Activated naive CD4-positive, alpha-beta T cell treated with Interleukin-2 at 50 U/mL for 16 hours (primary cell): Measurements from ENCODE around the gene S100Z.
"Not testable (repeated sequence)": the region's sequence is repeated elsewhere in the genome, so short reads cannot be mapped to it uniquely, and the experiment has no call there.

Source experiments
- DNase-seq: peaks from one replicate; pipeline ENCODE4 v3.0.0-alpha.2; 2020

Gene S100Z

GRCh38 chr5:76849419-76850291 lies at the start of gene S100Z:
Gene S100Z, plus strand, starts transcription at chr5:76850014. Its CDS starts 25,346 bp downstream, at chr5:76875360.
- DNase-seq, result peak; percentile 36

GRCh38 chr5:76800579-76800978 lies 49.2 kb upstream of the S100Z start:
- DNase-seq, result no peak

- no peak for DNase-seq
These were observed 48.5 kb upstream of the S100Z start for GRCh38 chr5:76801159-76801802.

DNA sequence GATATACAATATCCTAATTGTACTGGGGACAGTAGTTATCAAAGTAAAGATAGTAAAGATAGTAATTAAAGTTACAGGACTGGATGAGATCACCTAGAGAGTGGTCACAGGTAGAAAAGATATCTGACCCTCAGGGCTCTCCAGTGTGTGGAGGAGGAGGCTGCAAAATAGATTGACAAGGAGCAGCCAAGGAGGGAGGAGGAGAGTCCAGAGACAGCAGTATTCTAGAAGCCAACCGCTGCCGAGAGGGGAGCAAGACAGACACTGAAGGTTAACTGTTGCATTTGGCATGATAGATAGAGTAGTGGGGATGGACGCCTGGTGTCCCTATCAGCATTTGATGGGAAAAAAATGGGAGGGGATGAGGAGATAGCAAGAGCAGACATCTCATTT lies 48.0 kb upstream of the S100Z start:
- no peak for DNase-seq

GRCh38 chr5:76804266-76804665 lies 45.5 kb upstream of the S100Z start:
- DNase-seq, result no peak

- DNase-seq, result no peak
These were observed 43.9 kb upstream of the S100Z start for GRCh38 chr5:76805821-76806505.

- DNase-seq, result no peak
These were observed 42.5 kb upstream of the S100Z start for GRCh38 chr5:76807296-76807695.

GRCh38 chr5:76808141-76808691 lies 41.6 kb upstream of the S100Z start:
- no peak for DNase-seq

GRCh38 chr5:76809141-76809540 lies 40.7 kb upstream of the S100Z start:
- DNase-seq, result no peak

DNA sequence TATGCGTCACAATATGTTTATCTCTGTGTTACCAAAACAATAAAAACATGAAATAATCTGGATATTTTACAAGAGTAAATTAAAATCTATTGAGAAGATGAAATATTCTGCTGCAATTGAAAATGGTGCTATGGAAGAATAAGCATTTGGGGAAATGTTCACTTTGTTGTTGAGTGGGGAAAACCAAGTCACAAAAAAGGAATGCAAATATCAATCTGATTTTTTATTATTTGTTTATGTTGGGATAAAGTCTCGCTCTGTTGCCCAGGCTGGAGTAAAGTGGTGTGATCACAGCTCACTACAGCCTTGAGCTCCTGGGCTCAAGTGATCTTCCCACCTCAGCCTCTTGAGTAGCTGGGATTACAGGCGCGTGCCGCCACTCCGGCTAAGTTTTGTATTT lies 39.6 kb upstream of the S100Z start:
- no peak for DNase-seq

DNA sequence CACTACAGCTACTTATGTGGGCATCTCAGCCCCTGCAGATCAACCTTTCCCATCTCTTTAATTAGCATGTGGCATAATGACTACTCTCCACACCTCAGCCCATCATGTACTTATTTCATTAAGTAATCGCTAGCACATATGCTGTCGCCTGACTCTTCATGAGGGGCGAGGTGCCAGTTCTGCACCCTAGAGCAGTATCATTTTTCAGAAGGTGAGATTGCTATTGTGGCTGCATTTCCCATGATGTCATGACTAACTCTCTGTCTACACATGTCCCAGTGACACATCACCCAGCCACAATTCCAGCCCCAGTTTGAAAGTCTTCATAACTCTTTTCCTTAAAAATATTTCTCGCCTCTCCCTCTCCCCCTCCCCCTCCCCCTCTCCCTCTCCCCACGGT lies 38.6 kb upstream of the S100Z start:
- no peak for DNase-seq

DNA sequence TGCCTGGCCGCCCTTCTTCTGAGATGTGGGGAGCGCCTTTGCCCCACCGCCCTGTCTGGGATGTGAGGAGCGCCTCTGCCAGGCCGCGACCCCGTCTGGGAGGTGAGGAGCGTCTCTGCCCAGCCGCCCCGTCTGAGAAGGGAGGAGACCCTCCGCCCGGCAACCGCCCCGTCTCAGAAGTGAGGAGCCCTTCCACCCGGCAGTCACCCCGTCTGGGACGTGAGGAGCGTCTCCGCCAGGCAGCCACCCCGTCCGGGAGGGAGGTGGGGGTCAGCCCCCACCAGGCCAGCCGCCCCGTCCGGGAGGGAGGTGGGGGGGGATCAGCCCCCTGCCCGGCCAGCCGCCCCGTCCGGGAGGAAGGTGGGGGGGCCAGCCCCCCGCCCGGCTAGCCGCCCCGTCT lies 37.6 kb upstream of the S100Z start:
- not testable (repeated sequence) for DNase-seq

- no peak for DNase-seq
These were observed 35.7 kb upstream of the S100Z start for GRCh38 chr5:76813982-76814562.

GRCh38 chr5:76816110-76816831 lies 33.5 kb upstream of the S100Z start:
- DNase-seq, result no peak

DNA sequence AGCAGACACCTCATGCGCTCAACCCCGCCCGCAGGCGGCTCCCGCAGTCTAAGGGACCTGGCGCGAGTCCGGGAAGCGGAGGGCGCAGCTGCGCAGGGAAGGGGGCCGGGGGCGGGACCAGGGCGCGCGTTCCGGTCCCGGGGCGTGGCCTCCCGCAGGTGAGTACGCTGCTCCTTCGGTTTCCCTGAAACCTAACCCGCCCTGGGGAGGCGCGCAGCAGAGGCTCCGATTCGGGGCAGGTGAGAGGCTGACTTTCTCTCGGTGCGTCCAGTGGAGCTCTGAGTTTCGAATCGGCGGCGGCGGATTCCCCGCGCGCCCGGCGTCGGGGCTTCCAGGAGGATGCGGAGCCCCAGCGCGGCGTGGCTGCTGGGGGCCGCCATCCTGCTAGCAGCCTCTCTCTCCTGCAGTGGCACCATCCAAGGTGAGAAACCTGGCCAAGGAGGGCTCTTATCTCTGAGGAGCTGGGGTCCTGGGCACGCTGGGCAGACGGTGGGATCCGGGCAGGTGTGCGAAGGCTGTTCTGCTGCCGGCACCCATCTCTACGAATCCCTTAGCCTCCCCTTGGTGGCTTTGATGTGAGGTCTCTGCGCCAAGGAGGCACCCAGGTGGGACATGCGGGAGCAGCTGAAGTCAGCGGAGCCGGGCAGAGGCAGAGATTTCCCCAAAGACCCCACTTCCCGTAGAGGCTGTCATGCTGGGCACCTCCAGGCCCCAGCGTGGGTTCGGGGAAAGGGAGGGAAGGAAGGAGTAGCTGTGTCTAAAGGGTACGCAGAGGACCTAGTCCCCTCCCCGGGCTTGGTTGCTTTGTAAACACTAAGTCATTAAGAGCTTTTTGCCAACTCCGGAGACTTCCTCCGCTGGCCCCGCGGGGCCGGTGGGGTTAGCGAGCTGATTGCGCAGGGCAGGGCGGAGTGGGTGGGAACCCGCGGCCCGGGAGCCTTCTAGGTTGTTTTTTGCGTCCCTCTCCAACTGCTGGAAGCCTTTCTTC lies 30.7 kb upstream of the S100Z start, which contains the start of gene F2RL1:
F2RL1 (plus strand) TSS at position 187 of the 988 bp plus-strand sequence; CDS start at position 340, 153 bp downstream.
- peak; percentile 58 for DNase-seq

DNA sequence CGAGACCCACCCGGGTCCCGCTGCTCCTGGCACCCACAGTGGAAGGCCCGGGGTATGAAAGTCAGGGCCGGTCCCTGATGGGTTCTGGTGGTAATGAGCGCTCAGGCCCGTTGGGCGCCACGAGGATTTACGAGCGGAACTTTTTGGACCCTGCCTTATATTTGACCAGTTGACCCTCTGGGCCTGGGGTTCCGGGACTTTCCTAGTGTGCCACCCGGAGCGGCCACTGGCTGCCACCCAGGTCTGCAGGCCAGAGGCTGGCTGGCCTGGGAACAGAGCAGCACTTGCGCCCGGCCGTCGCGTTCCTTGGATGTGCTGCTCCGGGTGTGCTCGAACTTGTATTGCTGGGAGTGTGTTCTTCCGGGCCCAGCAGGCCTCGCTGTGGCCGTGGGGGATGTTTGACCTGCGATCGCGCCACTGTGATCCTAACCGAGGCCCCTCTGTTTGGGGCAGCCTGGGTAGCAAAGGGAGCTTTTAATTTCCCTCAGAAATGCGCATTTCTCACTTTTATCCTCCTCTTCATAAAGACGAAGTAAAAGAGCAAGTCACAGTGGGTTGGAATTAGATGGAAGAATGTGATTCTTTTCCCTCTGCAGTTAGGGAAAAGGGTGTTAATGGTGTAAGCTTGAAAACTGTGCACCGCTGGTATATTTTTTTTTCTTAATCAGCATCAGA lies 29.8 kb upstream of the S100Z start:
- no peak for DNase-seq

DNA sequence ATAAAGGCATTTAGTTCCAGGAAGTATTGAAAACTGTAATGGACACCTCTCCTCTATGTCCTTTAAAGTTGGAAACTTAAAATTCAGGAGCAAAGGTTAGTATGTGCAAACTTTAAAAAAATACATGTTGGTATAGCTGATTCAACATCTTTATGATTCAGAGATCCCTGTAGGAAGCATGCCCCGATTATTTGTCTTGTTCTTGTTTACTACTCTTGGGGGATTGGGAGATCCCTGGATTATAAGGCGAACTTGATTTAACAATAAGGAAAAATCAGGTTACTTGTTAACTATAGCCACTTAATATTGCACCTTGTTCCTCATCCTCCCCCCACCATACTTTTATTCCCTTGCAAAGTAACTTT lies 29.3 kb upstream of the S100Z start:
- DNase-seq, result no peak

GRCh38 chr5:76821136-76821535 lies 28.7 kb upstream of the S100Z start:
- no peak for DNase-seq

DNA sequence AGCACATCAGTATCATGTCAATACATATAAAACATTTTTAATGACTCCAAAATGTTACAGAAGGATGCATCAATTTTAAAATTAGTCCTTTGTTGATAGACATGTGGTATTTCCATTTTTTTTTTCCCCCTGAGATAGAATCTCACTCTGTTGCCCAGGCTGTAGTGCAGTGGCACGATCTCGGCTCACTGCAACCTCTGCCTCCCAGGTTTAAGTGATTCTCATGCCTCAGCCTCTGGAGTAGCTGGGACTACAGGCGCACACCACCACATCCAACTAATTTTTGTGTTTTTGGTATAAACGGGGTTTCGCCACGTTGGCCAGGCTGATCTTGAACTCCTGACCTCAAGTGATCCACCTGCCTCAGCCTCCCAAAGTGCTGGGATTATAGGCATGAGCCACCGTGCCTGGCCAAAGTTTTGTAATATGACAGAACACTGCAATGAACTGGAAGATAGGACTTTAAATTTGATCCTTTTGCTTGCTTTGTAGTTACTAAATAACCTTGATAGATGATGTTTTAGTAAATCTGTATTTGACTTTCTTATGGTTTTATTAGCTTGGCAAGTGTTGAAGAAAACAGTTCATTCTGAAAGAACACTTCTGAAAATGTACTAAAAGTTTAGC lies 27.6 kb upstream of the S100Z start:
- DNase-seq, result not testable (repeated sequence)

DNA sequence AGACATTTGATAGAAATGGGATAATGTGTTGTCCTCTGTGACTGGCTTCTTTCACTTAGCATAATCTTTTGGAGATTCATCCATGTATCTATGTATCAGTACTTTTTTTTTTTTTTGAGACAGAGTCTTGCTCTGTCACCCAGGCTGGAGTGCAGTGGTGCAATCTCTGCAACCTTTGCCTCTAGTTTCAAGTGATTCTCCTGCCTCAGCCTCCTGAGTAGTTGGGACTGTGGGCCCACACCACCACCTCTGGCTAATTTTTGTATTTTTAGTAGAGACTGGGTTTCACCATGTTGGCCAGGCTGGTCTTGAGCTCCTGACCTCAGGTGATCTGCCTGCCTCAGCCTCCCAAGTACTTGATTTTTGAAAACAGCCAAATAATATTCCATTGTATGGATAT lies 23.4 kb upstream of the S100Z start:
- DNase-seq, result not testable (repeated sequence)
